IMR-90 (cell line): ENCODE results near the gene CCDC194. TPM values are rescaled to one million over a fixed set of nuclear protein-coding genes. Genes with fewer than 3 reads are reported as not detected.

Experiments
- ATAC-seq: fragments of 200-7000 bp; cut with Tn5 transposase; 2 replicates; pipeline ENCODE4 v1.9.1; 2020; ENCODE audit warnings: low read depth, mild to moderate bottlenecking, moderate library complexity
- BruUV-seq: library from RNA; stranded (reverse); fragments of 400-500 nt; replicated peaks from 2 replicates; lab custom pipeline; 2021; lab: Mats Ljungman, UMichigan
- CTCF ChIA-PET: fragments of 300-600 bp; formaldehyde crosslinking; extraction: SDS; loops from one replicate; lab custom pipeline; 2021; ENCODE audit warnings: antibody characterized with exemption; lab: Yijun Ruan, JAX
- POLR2A ChIA-PET: fragments of 300-600 bp; sonication (Branson Sonifier 250); formaldehyde crosslinking; loops from one replicate; lab custom pipeline; 2022; ENCODE audit warnings: antibody characterized with exemption; ENCODE audit not compliant: unreplicated experiment; lab: Charles Lee
- DNase-seq: peaks from one replicate; pipeline ENCODE4 v3.0.0; 2013
- H2AFZ ChIP-seq: replicated peaks from 2 replicates; pipeline ENCODE3; 2013; ENCODE audit warnings: low read length, mild to moderate bottlenecking; ENCODE audit not compliant: poor library complexity
- H2AK5ac ChIP-seq: 2 replicates; pipeline ENCODE4 v1.6.1; 2013; ENCODE audit warnings: low read depth, low read length, inconsistent platforms
- H2AK9ac ChIP-seq: replicated peaks from 2 replicates; pipeline ENCODE3; 2013; ENCODE audit warnings: mild to moderate bottlenecking, low read depth, low read length, moderate library complexity; ENCODE audit not compliant: poor library complexity
- H2BK120ac ChIP-seq: 2 replicates; pipeline ENCODE4 v1.6.1; 2013; ENCODE audit warnings: low read depth, low read length, inconsistent platforms
- H2BK15ac ChIP-seq: 3 replicates; pipeline ENCODE4 v1.6.1; 2013; ENCODE audit warnings: low read depth, low read length, inconsistent platforms
- H2BK20ac ChIP-seq: 2 replicates; pipeline ENCODE4 v1.6.1; 2013; ENCODE audit warnings: low read depth, mild to moderate bottlenecking, inconsistent platforms, low read length, moderate library complexity
- H2BK5ac ChIP-seq: 2 replicates; pipeline ENCODE4 v1.6.1; 2013; ENCODE audit warnings: mild to moderate bottlenecking, low read depth, low read length, inconsistent platforms; ENCODE audit not compliant: poor library complexity, severe bottlenecking
- H3K14ac ChIP-seq: replicated peaks from 2 replicates; pipeline ENCODE4 v1.6.1; 2013; ENCODE audit warnings: low read depth, low read length, inconsistent platforms
- H3K18ac ChIP-seq: 2 replicates; pipeline ENCODE4 v1.6.1; 2013; ENCODE audit warnings: low read depth, low read length, control low read depth
- H3K23ac ChIP-seq: 2 replicates; pipeline ENCODE4 v1.6.1; 2013; ENCODE audit warnings: low read depth, low read length, inconsistent platforms
- H3K27ac ChIP-seq: 2 replicates; pipeline ENCODE4 v1.5.1; 2013; ENCODE audit warnings: mild to moderate bottlenecking, control low read depth, low read length; ENCODE audit not compliant: insufficient read depth
- H3K27me3 ChIP-seq: 2 replicates; pipeline ENCODE4 v1.6.1; 2013; ENCODE audit warnings: low read length; ENCODE audit not compliant: control insufficient read depth, insufficient read depth
- H3K36me3 ChIP-seq: 2 replicates; pipeline ENCODE4 v1.6.1; 2013; ENCODE audit warnings: low read length, mixed read lengths; ENCODE audit not compliant: control insufficient read depth, insufficient read depth
- H3K4ac ChIP-seq: 2 replicates; pipeline ENCODE4 v1.6.1; 2013; ENCODE audit warnings: low read depth, low read length, inconsistent platforms
- H3K4me1 ChIP-seq: 2 replicates; pipeline ENCODE4 v1.6.1; 2013; ENCODE audit warnings: low read length, mixed read lengths; ENCODE audit not compliant: control insufficient read depth, insufficient read depth
- H3K4me2 ChIP-seq: 2 replicates; pipeline ENCODE4 v1.6.1; 2013; ENCODE audit warnings: low read depth, mild to moderate bottlenecking, control low read depth, low read length, moderate library complexity
- H3K4me3 ChIP-seq: 2 replicates; pipeline ENCODE4 v1.5.1; 2013; ENCODE audit warnings: low read depth, mild to moderate bottlenecking, control low read depth, low read length, moderate library complexity; ENCODE audit not compliant: insufficient read depth
- H3K56ac ChIP-seq: 2 replicates; pipeline ENCODE4 v1.6.1; 2013; ENCODE audit warnings: low read length, inconsistent platforms; ENCODE audit not compliant: insufficient read depth; ENCODE audit errors: extremely low read depth
- H3K79me1 ChIP-seq, 2 experiments: 2 replicates each; pipeline ENCODE4 v1.6.1; 2013; ENCODE audit warnings: low read length in 2 of 2, inconsistent platforms in 1 of 2, low read depth in 1 of 2
- H3K9ac ChIP-seq: 2 replicates; pipeline ENCODE4 v1.6.1; 2013; ENCODE audit warnings: low read depth, low read length, control low read depth
- H3K9me1 ChIP-seq: 2 replicates; pipeline ENCODE4 v1.6.1; 2013; ENCODE audit warnings: low read length, inconsistent platforms; ENCODE audit not compliant: insufficient read depth
- H3K9me3 ChIP-seq: 2 replicates; pipeline ENCODE4 v1.6.1; 2013; ENCODE audit warnings: low read length; ENCODE audit not compliant: control insufficient read depth, insufficient read depth
- H4K20me1 ChIP-seq: 2 replicates; pipeline ENCODE4 v1.6.1; 2013; ENCODE audit warnings: low read length, inconsistent platforms; ENCODE audit not compliant: insufficient read depth
- H4K5ac ChIP-seq: 2 replicates; pipeline ENCODE4 v1.6.1; 2013; ENCODE audit warnings: mild to moderate bottlenecking, low read depth, low read length, control low read depth
- H4K8ac ChIP-seq, 2 experiments: 2 replicates each; pipeline ENCODE4 v1.6.1; 2013; ENCODE audit warnings: low read depth in 2 of 2, low read length in 2 of 2, control low read depth in 1 of 2, inconsistent platforms in 1 of 2
- H4K91ac ChIP-seq: 2 replicates; pipeline ENCODE4 v1.6.1; 2013; ENCODE audit warnings: low read depth, low read length, inconsistent platforms; ENCODE audit not compliant: insufficient read depth
- BHLHE40 ChIP-seq: fragments of 150-350 bp; IDR thresholded peaks from 2 replicates; pipeline ENCODE4 v1.6.1; 2016; ENCODE audit warnings: mild to moderate bottlenecking, low read depth, low read length
- CHD1 ChIP-seq: IDR thresholded peaks from 2 replicates; pipeline ENCODE4 v1.6.1; 2012; ENCODE audit warnings: low read depth, low read length, improper control_type of control experiment
- CTCF ChIP-seq: conservative IDR thresholded peaks from 2 replicates; pipeline ENCODE4 v1.5.1; 2012; ENCODE audit warnings: mild to moderate bottlenecking, low read depth, low read length, improper control_type of control experiment
- ELK1 ChIP-seq: fragments of 150-350 bp; IDR thresholded peaks from 2 replicates; pipeline ENCODE4 v1.6.1; 2016; ENCODE audit warnings: low read depth, mild to moderate bottlenecking, low read length, moderate library complexity, borderline replicate concordance
- FOS ChIP-seq: fragments of 150-350 bp; IDR thresholded peaks from 2 replicates; pipeline ENCODE4 v1.6.1; 2016; ENCODE audit warnings: low read depth, low read length
- MAFK ChIP-seq: IDR thresholded peaks from 2 replicates; pipeline ENCODE4 v1.6.1; 2012; ENCODE audit warnings: low read depth, low read length, improper control_type of control experiment
- MAZ ChIP-seq: IDR thresholded peaks from 2 replicates; pipeline ENCODE4 v1.6.1; 2012; ENCODE audit warnings: low read depth, mild to moderate bottlenecking, low read length, improper control_type of control experiment, moderate library complexity, borderline replicate concordance
- MXI1 ChIP-seq: IDR thresholded peaks from 2 replicates; pipeline ENCODE4 v1.6.1; 2012; ENCODE audit warnings: low read depth, mild to moderate bottlenecking, low read length, moderate library complexity, borderline replicate concordance
- NFE2L2 ChIP-seq: fragments of 150-350 bp; IDR thresholded peaks from 2 replicates; pipeline ENCODE4 v1.6.1; 2016; ENCODE audit warnings: low read depth, mild to moderate bottlenecking, low read length
- POLR2A ChIP-seq: IDR thresholded peaks from 2 replicates; pipeline ENCODE4 v1.6.1; 2012; ENCODE audit warnings: mild to moderate bottlenecking, low read depth, low read length
- RCOR1 ChIP-seq: IDR thresholded peaks from 2 replicates; pipeline ENCODE4 v1.6.1; 2012; ENCODE audit warnings: mild to moderate bottlenecking, low read length, improper control_type of control experiment; ENCODE audit not compliant: insufficient replicate concordance
- RFX5 ChIP-seq: IDR thresholded peaks from 2 replicates; pipeline ENCODE4 v1.8.0; 2012; ENCODE audit warnings: low read depth, mild to moderate bottlenecking, low read length, moderate library complexity
- SMC3 ChIP-seq: fragments of 150-350 bp; IDR thresholded peaks from 2 replicates; pipeline ENCODE4 v1.6.1; 2016; ENCODE audit warnings: low read depth, mild to moderate bottlenecking, antibody characterized with exemption, low read length, moderate library complexity
- USF2 ChIP-seq: fragments of 150-350 bp; IDR thresholded peaks from 2 replicates; pipeline ENCODE4 v1.6.1; 2017; ENCODE audit warnings: mild to moderate bottlenecking, antibody characterized with exemption, low read length, low read depth
- WGBS, 2 experiments: methylation state at CpG; one replicate each; pipeline versions ENCODE4 v1.1.5 to v1.1.7; 2013; ENCODE audit warnings: missing lambda C conversion rate in 2 of 2; ENCODE audit not compliant: insufficient read length in 1 of 2; ENCODE audit errors: extremely low coverage in 2 of 2; 5-methylcytosine and 5-hydroxymethylcytosine counted together
- dilution Hi-C: fragments of 300-500 bp; cut with HindIII; formaldehyde crosslinking; loops from one replicate; pipeline ENCODE4 v1.14.3; 2018; ENCODE audit warnings: low sequenced_read_pairs; ENCODE audit not compliant: unreplicated experiment
- in situ Hi-C: fragments of 300-500 bp; cut with MboI; formaldehyde crosslinking; loops from 3 replicates; pipeline ENCODE4 v1.14.3; 2019; ENCODE audit warnings: low sequenced_read_pairs, inconsistent platforms, mixed read lengths
- intact Hi-C: fragments of 100-400 bp; cut with micrococcal nuclease; formaldehyde crosslinking; loops from 2 replicates; pipeline ENCODE4 v1.10.0; 2022
- polyA plus RNA-seq, 3 experiments: library from polyadenylated mRNA; depleted of rRNA; stranded (reverse); fragments of >200 nt; gene quantifications; 2 replicates each; pipeline ENCODE4 v1.2.3, GENCODE V29; 2012; ENCODE audit warnings: low replicate concordance in 1 of 3
- total RNA-seq: library from RNA; depleted of rRNA; stranded (reverse); fragments of >200 nt; gene quantifications from 2 replicates; pipeline ENCODE4 v1.2.3, GENCODE V29; 2012

Gene CCDC194
- total and polyA plus RNA-seq, 2 of the 4 experiments (the other 2 are of a cell fraction), result not detected

GRCh38 chr19:17391371-17392151 lies 2.4 kb downstream of the CCDC194 start:
- H2BK20ac ChIP-seq, result no peak overlapping the region
- no peaks in the 10 kb centered on the region for H3K9me1 ChIP-seq
- H3K9me3 ChIP-seq, result peaks cover 9% of the 10 kb centered on the region; the same call in 1 of the 2 replicates
- peaks cover 2% of the 10 kb centered on the region; the same call in 1 of the 2 replicates for H3K4me1 ChIP-seq
- no peak overlapping the region for H2BK15ac ChIP-seq
- no peak overlapping the region for H3K56ac ChIP-seq
- intact Hi-C loops, result loop anchor here (10.0 kb wide), 1 partner anchor 163 kb away; the partner anchor contains the start of gene COLGALT1
- H4K5ac ChIP-seq, result peak overlapping the region; percentile 49; the same call in 1 of the 2 replicates
- BruUV-seq, result no TSS peak
- no peak overlapping the region for H2BK120ac ChIP-seq
- peaks cover 3% of the 10 kb centered on the region for H3K27me3 ChIP-seq
- POLR2A ChIA-PET, result no interaction called here
- no peak overlapping the region for H3K27ac ChIP-seq
- in situ Hi-C loops, result no loop called here
- H3K4ac ChIP-seq, result no peak overlapping the region
- CTCF ChIA-PET, result interaction anchor here (0.5 kb wide), 1 partner anchor 46 kb away, joined by 3 read pairs; no protein-coding TSS in a partner anchor
- 10% methylated on average over 14 of the region's 26 CpGs; no CpG with 5 or more reads in 1 of the 2 experiments for WGBS, 2 experiments
- dilution Hi-C loops, result no loop called here
- H4K91ac ChIP-seq, result no peak overlapping the region
- H3K23ac ChIP-seq, result no peak overlapping the region
- ATAC-seq (no peak), DNase-seq (no peak)
- peak overlapping the region; percentile 27 for H3K4me3 ChIP-seq
- H2BK5ac ChIP-seq, result no peak overlapping the region
- peak overlapping the region; percentile 97 for H2AFZ ChIP-seq
- H3K9ac ChIP-seq, result 0 out of 2 replicates have a peak overlapping the region, but pooled peaks have one; percentile 30
- H3K18ac ChIP-seq, result no peak overlapping the region
- H2AK9ac ChIP-seq, result peak overlapping the region; percentile 77
- H3K79me1 ChIP-seq, result no peaks in the 10 kb centered on the region
- H4K8ac ChIP-seq, result peak overlapping the region in 1 of 2 experiments; percentile 42; a peak in 1 of 4 replicates
- no peaks in the 10 kb centered on the region for H4K20me1 ChIP-seq
- no peak overlapping the region for H3K14ac ChIP-seq
- peak overlapping the region; percentile 73 for H3K4me2 ChIP-seq
- no peaks in the 10 kb centered on the region for H3K36me3 ChIP-seq
- H2AK5ac ChIP-seq, result no peak overlapping the region
- TF ChIP-seq CHD1, result no peak
- TF ChIP-seq ELK1, result no peak
- TF ChIP-seq SMC3, result no peak
- no peak for TF ChIP-seq MAFK
- no peak for TF ChIP-seq BHLHE40
- no peak for TF ChIP-seq POLR2A
- TF ChIP-seq MAZ, result no peak
- TF ChIP-seq NFE2L2, result no peak
- TF ChIP-seq USF2, result no peak
- TF ChIP-seq MXI1, result no peak; the same call in 1 of the 2 replicates
- no peak for TF ChIP-seq CTCF
- no peak for TF ChIP-seq FOS
- TF ChIP-seq RCOR1, result no peak
- no peak for TF ChIP-seq RFX5
